ENCODE results near the gene LILRB5. TPM values are rescaled to one million over a fixed set of nuclear protein-coding genes. Genes with fewer than 3 reads are reported as not detected.

The LILRB5 gene
- total and polyA plus RNA-seq, 9 donors = 1.8 to 10.6 (median 3.1) TPM

GRCh38 chr19:54268936-54269335 is 11.9 kb upstream of the LILRB5 start:
- H3K27me3 ChIP-seq = no peaks in the 10 kb centered on the region
- WGBS, 3 donors = 47 to 65% (median 56%) methylated on average over 2 of the region's 2 CpGs
- TF ChIP-seq POLR2A (IDR thresholded peaks at IDR 0.05) (no peak), EP300 (IDR thresholded peaks at IDR 0.05) (no peak), CTCF (IDR thresholded peaks at IDR 0.05) (no peak)
- H3K36me3 ChIP-seq = no peaks in the 10 kb centered on the region
- no peak overlapping the region for H3K27ac ChIP-seq
- no peaks in the 10 kb centered on the region for H3K4me1 ChIP-seq (ENCODE audit: insufficient read depth)
- H3K9me3 ChIP-seq = no peaks in the 10 kb centered on the region
- H3K4me3 ChIP-seq = no peak overlapping the region
- DNase-seq = no peak
- intact Hi-C loops (cut with DNase I) = no loop called here

GRCh38 chr19:54266133-54266532 is 9.1 kb upstream of the LILRB5 start:
- Histone ChIP-seq H3K36me3 (no peaks in the 10 kb centered on the region), H3K27ac (no peak overlapping the region), H3K4me3 (no peak overlapping the region), H3K27me3 (no peaks in the 10 kb centered on the region), H3K9me3 (no peaks in the 10 kb centered on the region), H3K4me1 (ENCODE audit: insufficient read depth) (no peaks in the 10 kb centered on the region)
- intact Hi-C loops (cut with DNase I) = no loop called here
- 5 to 6% (median 5%) methylated on average over 6 of the region's 6 CpGs for WGBS, 3 donors
- peak in 1 of 3 donors; percentile 33 for TF ChIP-seq CTCF (IDR thresholded peaks at IDR 0.05)
- no peak for TF ChIP-seq POLR2A (IDR thresholded peaks at IDR 0.05)
- DNase-seq = peak; percentile 15 to 71 (median 60)

GRCh38 chr19:54262470-54262869 is 5.4 kb upstream of the LILRB5 start:
- no peaks in the 10 kb centered on the region for H3K36me3 ChIP-seq
- no peak overlapping the region for H3K27ac ChIP-seq
- H3K4me1 ChIP-seq (ENCODE audit: insufficient read depth) = no peaks in the 10 kb centered on the region
- no peak for DNase-seq
- intact Hi-C loops (cut with DNase I) = no loop called here
- no peaks in the 10 kb centered on the region for H3K9me3 ChIP-seq
- TF ChIP-seq CTCF (IDR thresholded peaks at IDR 0.05) (no peak), POLR2A (IDR thresholded peaks at IDR 0.05) (no peak), EP300 (IDR thresholded peaks at IDR 0.05) (no peak)
- WGBS, 3 donors = 84 to 89% (median 86%) methylated on average over 2 of the region's 2 CpGs
- no peaks in the 10 kb centered on the region for H3K27me3 ChIP-seq
- H3K4me3 ChIP-seq = no peak overlapping the region

- Histone ChIP-seq H3K4me1 (ENCODE audit: insufficient read depth) (no peaks in the 10 kb centered on the region), H3K4me3 (no peak overlapping the region), H3K9me3 (no peaks in the 10 kb centered on the region), H3K27me3 (no peaks in the 10 kb centered on the region), H3K27ac (no peak overlapping the region), H3K36me3 (no peaks in the 10 kb centered on the region)
- TF ChIP-seq EP300 (IDR thresholded peaks at IDR 0.05) (no peak), CTCF (IDR thresholded peaks at IDR 0.05) (no peak), POLR2A (IDR thresholded peaks at IDR 0.05) (no peak)
- no peak for DNase-seq
- intact Hi-C loops (cut with DNase I) = no loop called here
- WGBS, 3 donors = 73 to 77% (median 75%) methylated on average over 11 of the region's 11 CpGs
Measured at GRCh38 chr19:54262066-54262465, 5.0 kb upstream of the LILRB5 start.
